OCI-M2 (cell line): ENCODE data around the gene HINFP.
"Not testable (repeated sequence)": the region's sequence is repeated elsewhere in the genome, so short reads cannot be mapped to it uniquely, and the experiment has no call there.

Experiments used
- DNase-seq: peaks from one replicate; lab custom pipeline; 2025; ENCODE audit not compliant: unreplicated experiment; lab: John Stamatoyannopoulos, UW

Gene HINFP

GRCh38 chr11:119099711-119100110, 21.7 kb upstream of the HINFP start:
- DNase-seq: no peak

- no peak for DNase-seq
Observed at GRCh38 chr11:119100246-119100970, 21.0 kb upstream of the HINFP start.

GRCh38 chr11:119100994-119101758, 20.2 kb upstream of the HINFP start:
- no peak for DNase-seq

GRCh38 chr11:119101759-119102423, 19.5 kb upstream of the HINFP start, which contains the start of gene DPAGT1:
TSS of gene DPAGT1 (minus strand) at chr11:119101853. CDS start at chr11:119101655, 198 bp downstream.
- peak; percentile 78 for DNase-seq

- DNase-seq: not testable (repeated sequence)
Observed at GRCh38 chr11:119103161-119103664, 18.2 kb upstream of the HINFP start.

- no peak for DNase-seq
Observed at GRCh38 chr11:119103793-119104192, 17.6 kb upstream of the HINFP start.

- DNase-seq: peak; percentile 65
Observed at GRCh38 chr11:119106564-119107537, 14.5 kb upstream of the HINFP start, which contains the start of gene C2CD2L. TSS of gene C2CD2L (plus strand) at chr11:119107344. CDS start at chr11:119107742, 398 bp downstream.

- DNase-seq: no peak
Observed at GRCh38 chr11:119107538-119108145, 13.7 kb upstream of the HINFP start.

- DNase-seq: no peak
Observed at GRCh38 chr11:119108146-119108856, 13.1 kb upstream of the HINFP start.

- DNase-seq: no peak
Observed at GRCh38 chr11:119108857-119109221, 12.5 kb upstream of the HINFP start.

GRCh38 chr11:119109843-119110242, 11.5 kb upstream of the HINFP start:
- no peak for DNase-seq

- DNase-seq: no peak
Observed at GRCh38 chr11:119110439-119110838, 10.9 kb upstream of the HINFP start.

- no peak for DNase-seq
Observed at GRCh38 chr11:119111361-119111925, 9.9 kb upstream of the HINFP start.

GRCh38 chr11:119112314-119113020, 8.9 kb upstream of the HINFP start:
- DNase-seq: no peak

- DNase-seq: no peak
Observed at GRCh38 chr11:119113716-119114115, 7.7 kb upstream of the HINFP start.

- no peak for DNase-seq
Observed at GRCh38 chr11:119114351-119114750, 7.0 kb upstream of the HINFP start.

GRCh38 chr11:119115484-119116234, 5.7 kb upstream of the HINFP start:
- DNase-seq: no peak

- no peak for DNase-seq
Observed at GRCh38 chr11:119116235-119116594, 5.2 kb upstream of the HINFP start.
